Measurements from ENCODE around the gene PDE6A. TPM values are rescaled to one million over a fixed set of nuclear protein-coding genes. Genes with fewer than 3 reads are reported as not detected.

The PDE6A gene
- total and polyA plus RNA-seq, 9 of the 15 experiments (the other 6 are each of a cell fraction or from before 2014, with no cell fraction given) = 0.01 to 0.04 (median 0.01) TPM; not detected in 6

DNA sequence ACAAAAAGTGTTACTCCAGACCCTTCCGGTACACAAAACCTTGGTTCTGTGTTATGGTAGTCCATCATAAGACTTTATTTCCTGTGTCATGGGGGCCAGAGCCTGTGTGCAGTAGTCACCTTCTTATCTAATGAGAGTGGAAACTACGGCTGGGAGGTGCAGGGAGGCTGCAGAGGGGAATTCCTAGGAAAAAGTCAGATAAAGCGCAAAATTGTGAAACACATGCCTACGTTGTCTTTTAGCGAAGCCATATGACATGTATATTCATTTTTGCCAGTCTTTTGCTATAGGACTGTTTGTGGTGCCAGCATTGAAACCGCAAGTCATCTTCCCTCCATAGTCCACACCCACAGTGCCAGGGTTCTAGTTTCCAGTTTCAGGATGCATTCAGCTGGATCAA lies 133.7 kb downstream of the PDE6A start:
- H3K4me3 ChIP-seq = no peak overlapping the region
- H3K36me3 ChIP-seq (ENCODE audit: control insufficient read depth, insufficient read depth, low read length) = peaks cover 23% of the 10 kb centered on the region; the same call in 2 of the 3 replicates
- H2AFZ ChIP-seq (ENCODE audit: low read depth, low read length) = peak overlapping the region; percentile 8; the same call in 1 of the 2 replicates
- BruUV-seq (replicated peaks) = no TSS peak
- H3K9ac ChIP-seq (ENCODE audit: insufficient read depth in 1 of 2, low read depth in 2 of 2, low read length in 2 of 2) = peak overlapping the region; percentile 18 to 57; a peak in 1 of 4 replicates
- ChIA-PET POLR2A (interaction anchor here (0.9 to 1.4 kb wide), 6 partner anchors 8 to 170 kb away, joined by 3 to 5 read pairs (median 4); no protein-coding TSS in a partner anchor), CTCF (ENCODE audit: low intra/inter-chr PET ratio) (no interaction called here)
- peak overlapping the region; percentile 58 for H3K27ac ChIP-seq (ENCODE audit: extremely low read depth, low read depth, low read length)
- peak overlapping the region; percentile 68 for H3K4me2 ChIP-seq (ENCODE audit: insufficient read depth, low read length)
- H4K20me1 ChIP-seq (replicated peaks; ENCODE audit: control insufficient read depth, insufficient read depth, low read length) = peaks cover 22% of the 10 kb centered on the region; the same call in 1 of the 2 replicates
- ATAC-seq (peak; percentile 29), FAIRE-seq (peak; percentile 35), DNase-seq (ENCODE audit: extremely low read depth in 1 of 4, low spot score in 3 of 4) (peak in 2 of 4 experiments; percentile 44 to 71)
- 16% methylated on average over 6 of the region's 6 CpGs for WGBS (ENCODE audit: insufficient coverage, low coverage, missing lambda C conversion rate)
- H3K4me1 ChIP-seq (replicated peaks in 1 of 2; ENCODE audit: control insufficient read depth in 2 of 2, insufficient read depth in 2 of 2, low read length in 2 of 2) = peaks cover 43 to 63% of the 10 kb centered on the region in 2 experiments
- in situ Hi-C loops (cut with MboI) = no loop called here
- peaks cover 94% of the 10 kb centered on the region for H3K79me2 ChIP-seq (ENCODE audit: control insufficient read depth, insufficient read depth, low read length)
- no peaks in the 10 kb centered on the region for H3K27me3 ChIP-seq (ENCODE audit: control insufficient read depth in 2 of 2, insufficient read depth in 2 of 2, low read length in 2 of 2)
- intact Hi-C loops (cut with micrococcal nuclease) = loop anchor here (5.0 kb wide), 1 partner anchor 79 kb away; the partner anchor contains the start of gene PPARGC1B
- peaks cover 3% of the 10 kb centered on the region for H3K9me1 ChIP-seq (ENCODE audit: control insufficient read depth, insufficient read depth, low read length)
- no peaks in the 10 kb centered on the region for H3K9me3 ChIP-seq (replicated peaks; ENCODE audit: control insufficient read depth, insufficient read depth, low read depth, low read length)
- TF ChIP-seq DMBX1 (CRISPR knock-in tag; IDR thresholded peaks at IDR 0.05; ENCODE audit: borderline replicate concordance) = 0 out of 2 replicates have a peak, but pooled peaks have one; percentile 39
- TF ChIP-seq NR4A1 (CRISPR knock-in tag; IDR thresholded peaks at IDR 0.05) = no peak
- TF ChIP-seq NR4A1 (tag; IDR thresholded peaks at IDR 0.05) = peak; percentile 37; the same call in 1 of the 2 replicates
- TF ChIP-seq RCOR1 (IDR thresholded peaks at IDR 0.05; ENCODE audit: borderline replicate concordance in 1 of 2, low read depth in 2 of 2, low read length in 2 of 2) = 0 out of 4 replicates have a peak, but pooled peaks of 1 of the 2 experiments have one; percentile 19
- no peak for TF ChIP-seq SLC30A9 (CRISPR knock-in tag; IDR thresholded peaks at IDR 0.05)
- peak; percentile 42; the same call in 1 of the 2 replicates for TF ChIP-seq JUND (IDR thresholded peaks at IDR 0.05; ENCODE audit: borderline replicate concordance, low read depth, low read length)
- TF ChIP-seq JUND (tag; IDR thresholded peaks at IDR 0.05; ENCODE audit: borderline replicate concordance, low read depth, low read length) = peak; percentile 58; the same call in 2 of the 3 replicates
- peak; percentile 60; the same call in 1 of the 2 replicates for TF ChIP-seq DPF2 (IDR thresholded peaks at IDR 0.05)
- TF ChIP-seq CXXC5 (CRISPR knock-in tag; IDR thresholded peaks at IDR 0.05) = peak; percentile 60
- TF ChIP-seq C11orf30 (IDR thresholded peaks at IDR 0.05; ENCODE audit: low read depth) = peak; percentile 56
- TF ChIP-seq NFE2 (IDR thresholded peaks at IDR 0.05; ENCODE audit: low read depth) = peak; percentile 68
- TF ChIP-seq EP300 (IDR thresholded peaks at IDR 0.05; ENCODE audit: low read length) = peak; percentile 19; the same call in 1 of the 2 replicates
- TF ChIP-seq, protein P1, sequence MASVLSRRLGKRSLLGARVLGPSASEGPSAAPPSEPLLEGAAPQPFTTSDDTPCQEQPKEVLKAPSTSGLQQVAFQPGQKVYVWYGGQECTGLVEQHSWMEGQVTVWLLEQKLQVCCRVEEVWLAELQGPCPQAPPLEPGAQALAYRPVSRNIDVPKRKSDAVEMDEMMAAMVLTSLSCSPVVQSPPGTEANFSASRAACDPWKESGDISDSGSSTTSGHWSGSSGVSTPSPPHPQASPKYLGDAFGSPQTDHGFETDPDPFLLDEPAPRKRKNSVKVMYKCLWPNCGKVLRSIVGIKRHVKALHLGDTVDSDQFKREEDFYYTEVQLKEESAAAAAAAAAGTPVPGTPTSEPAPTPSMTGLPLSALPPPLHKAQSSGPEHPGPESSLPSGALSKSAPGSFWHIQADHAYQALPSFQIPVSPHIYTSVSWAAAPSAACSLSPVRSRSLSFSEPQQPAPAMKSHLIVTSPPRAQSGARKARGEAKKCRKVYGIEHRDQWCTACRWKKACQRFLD (CRISPR knock-in tag; IDR thresholded peaks at IDR 0.05) = peak; percentile 69
- no peak for TF ChIP-seq CEBPG (CRISPR knock-in tag; IDR thresholded peaks at IDR 0.05)
- TF ChIP-seq CEBPG (tag; conservative IDR thresholded peaks at IDR 0.05 in 1 of 2, IDR thresholded peaks at IDR 0.05 in 1 of 2) = peak in 1 of 2 experiments; percentile 88; a peak in 2 of 4 replicates
- TF ChIP-seq SMAD4 (CRISPR knock-in tag; conservative IDR thresholded peaks at IDR 0.05) = 0 out of 2 replicates have a peak, but pooled peaks have one; percentile 34
- 0 out of 2 replicates have a peak, but pooled peaks have one; percentile 49 for TF ChIP-seq ARID1B (IDR thresholded peaks at IDR 0.05)
- TF ChIP-seq, protein P2, sequence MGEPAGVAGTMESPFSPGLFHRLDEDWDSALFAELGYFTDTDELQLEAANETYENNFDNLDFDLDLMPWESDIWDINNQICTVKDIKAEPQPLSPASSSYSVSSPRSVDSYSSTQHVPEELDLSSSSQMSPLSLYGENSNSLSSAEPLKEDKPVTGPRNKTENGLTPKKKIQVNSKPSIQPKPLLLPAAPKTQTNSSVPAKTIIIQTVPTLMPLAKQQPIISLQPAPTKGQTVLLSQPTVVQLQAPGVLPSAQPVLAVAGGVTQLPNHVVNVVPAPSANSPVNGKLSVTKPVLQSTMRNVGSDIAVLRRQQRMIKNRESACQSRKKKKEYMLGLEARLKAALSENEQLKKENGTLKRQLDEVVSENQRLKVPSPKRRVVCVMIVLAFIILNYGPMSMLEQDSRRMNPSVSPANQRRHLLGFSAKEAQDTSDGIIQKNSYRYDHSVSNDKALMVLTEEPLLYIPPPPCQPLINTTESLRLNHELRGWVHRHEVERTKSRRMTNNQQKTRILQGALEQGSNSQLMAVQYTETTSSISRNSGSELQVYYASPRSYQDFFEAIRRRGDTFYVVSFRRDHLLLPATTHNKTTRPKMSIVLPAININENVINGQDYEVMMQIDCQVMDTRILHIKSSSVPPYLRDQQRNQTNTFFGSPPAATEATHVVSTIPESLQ (CRISPR knock-in tag; IDR thresholded peaks at IDR 0.05) = no peak
